Stimulated activated CD8-positive, alpha-beta memory T cell treated with anti-CD3 and anti-CD28 coated beads, Interleukin-4, amount 100 ng/mL, for 4 hours (primary cell): Measurements from ENCODE around the gene IFT27.

Experiments
- DNase-seq, 2 donors: peaks; one replicate each; pipeline ENCODE4 v3.0.0-alpha.2; 2020; ENCODE audit warnings: low read depth in 2 of 2, low spot score in 1 of 2

IFT27 gene

DNA sequence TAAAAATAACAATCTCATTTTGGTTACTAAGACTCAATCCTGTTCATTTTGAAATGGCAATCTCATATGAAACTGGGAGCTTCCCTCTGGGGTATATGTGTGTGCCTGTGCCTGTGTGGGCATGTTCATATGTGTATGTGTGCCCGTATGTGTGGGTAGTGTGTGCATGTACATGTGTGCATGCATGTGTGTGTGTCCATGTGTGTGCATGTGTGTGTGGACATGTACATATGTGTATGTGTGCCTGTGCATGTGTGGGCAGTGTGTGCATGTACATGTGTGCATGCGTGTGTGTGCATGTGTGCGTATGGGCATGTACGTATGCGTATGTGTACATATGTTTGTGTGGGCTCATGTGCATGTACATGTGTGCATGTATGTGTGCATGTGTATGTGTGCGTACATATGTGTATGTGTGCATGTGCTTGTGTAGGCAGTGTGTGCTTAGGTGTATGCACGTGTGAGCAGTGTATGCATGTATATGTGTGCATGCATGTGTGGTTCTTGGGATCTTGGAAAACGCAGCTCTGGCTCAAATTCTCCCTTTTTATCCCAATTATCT lies 47.9 kb downstream of the IFT27 start:
- DNase-seq: no peak

DNA sequence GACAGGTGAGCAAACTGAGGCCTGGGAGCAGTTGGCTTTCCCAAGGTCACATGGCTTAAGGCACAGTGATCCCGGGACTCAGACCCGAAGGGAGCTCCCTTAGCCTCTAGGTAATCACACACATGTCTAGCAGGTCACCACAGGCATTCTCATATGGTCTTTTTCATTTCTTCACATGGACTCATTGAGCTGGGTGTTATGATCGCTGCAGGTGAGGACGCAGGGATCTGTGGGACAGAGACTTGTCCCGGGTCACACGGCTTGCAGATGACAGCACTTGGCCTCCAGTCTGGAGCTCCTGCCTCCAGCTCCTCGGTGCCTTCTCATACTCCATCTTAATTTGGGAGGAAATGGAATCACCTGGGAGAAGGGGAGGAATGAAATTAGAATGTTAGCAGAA lies 48.8 kb downstream of the IFT27 start:
- no peak for DNase-seq

DNA sequence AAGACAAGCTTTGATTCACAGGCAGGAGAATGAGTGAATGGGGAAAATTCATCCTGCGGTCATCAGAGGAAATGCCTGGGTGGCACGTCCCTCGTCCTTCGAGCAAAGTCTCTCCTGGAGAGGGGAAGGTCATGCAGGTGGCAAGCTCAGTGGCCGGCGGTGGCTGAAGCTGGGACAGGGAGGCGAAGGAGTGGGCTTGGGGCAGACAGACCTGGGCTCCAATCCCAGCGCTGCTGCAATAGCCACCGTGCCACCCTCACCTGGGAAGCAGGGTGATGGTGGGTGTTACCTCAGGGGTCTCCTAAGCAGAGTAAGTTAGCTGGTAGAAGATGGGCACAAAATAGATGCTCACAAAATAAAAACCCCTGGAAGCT lies 49.9 kb downstream of the IFT27 start:
- no peak for DNase-seq

DNA sequence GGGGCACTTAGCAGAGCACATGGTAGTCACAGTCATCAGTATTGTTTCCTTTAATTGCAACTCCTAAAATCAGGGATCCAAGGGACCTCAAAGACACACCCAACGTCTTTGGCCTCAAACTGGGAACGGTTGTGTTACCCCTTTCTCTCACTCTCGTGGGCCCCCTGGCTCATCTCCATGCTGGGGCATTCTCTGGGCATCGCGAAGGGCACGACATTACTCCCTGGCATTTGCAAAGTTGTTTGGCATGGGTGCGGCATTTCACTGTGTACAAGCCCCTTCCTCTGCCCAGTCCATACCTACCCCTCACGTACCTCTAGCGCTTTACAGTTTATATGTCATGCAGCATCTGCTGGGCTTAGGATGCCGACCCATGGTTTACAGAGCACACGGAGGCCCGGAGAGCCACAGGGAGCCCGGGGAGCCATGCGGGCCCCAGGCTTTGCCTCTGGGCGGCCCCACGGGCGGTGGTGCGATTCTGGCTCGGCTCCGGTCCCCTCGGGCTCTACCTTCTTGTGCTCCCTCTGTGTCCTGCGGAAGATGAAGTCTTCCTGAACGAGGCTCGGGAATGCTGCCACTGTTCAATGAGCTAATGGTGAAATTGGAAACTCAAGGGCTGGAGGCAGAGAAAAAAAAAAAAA lies 50.4 kb downstream of the IFT27 start:
- DNase-seq: no peak

- no peak for DNase-seq
Observed at GRCh38 chr22:36724836-36725235, 51.1 kb downstream of the IFT27 start.

DNA sequence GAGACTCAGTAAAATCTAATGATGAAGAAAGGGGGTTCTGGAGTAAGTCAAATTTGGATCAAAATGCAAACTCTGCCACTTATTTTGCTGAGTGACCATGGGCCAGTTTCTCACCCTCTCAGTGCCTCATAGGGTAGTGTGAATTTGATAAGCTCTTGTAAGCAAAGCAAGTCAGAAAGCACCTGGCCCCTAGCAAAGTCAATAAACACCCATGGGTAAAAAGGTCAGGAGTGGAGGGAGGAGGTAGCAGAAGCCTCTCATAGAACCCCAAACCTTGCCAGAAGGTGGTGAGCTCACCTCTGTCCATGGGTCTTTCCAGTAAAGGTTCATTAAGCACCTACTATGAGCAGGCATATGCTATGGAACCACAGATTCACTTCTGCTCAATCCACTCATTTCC lies 53.9 kb downstream of the IFT27 start:
- DNase-seq: no peak

DNA sequence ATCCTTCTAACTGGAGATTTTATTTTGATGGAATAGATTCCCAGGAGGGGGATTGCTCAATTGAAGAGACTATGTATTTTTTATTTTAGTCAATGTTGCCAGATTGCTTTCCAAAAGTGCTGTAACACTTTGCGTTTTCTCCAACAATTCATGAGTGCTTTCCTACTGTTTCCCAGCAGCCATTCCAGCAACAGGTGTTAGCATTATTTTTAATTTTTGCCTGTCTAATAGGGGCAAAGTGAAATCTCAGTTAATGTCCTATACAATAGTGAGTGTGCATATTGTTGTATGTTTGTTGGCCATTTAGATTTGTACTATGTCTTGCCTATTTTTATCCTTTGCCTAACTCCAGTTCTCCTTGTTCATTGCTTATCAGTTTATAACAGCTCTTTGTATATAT lies 60.3 kb downstream of the IFT27 start:
- no peak for DNase-seq

DNA sequence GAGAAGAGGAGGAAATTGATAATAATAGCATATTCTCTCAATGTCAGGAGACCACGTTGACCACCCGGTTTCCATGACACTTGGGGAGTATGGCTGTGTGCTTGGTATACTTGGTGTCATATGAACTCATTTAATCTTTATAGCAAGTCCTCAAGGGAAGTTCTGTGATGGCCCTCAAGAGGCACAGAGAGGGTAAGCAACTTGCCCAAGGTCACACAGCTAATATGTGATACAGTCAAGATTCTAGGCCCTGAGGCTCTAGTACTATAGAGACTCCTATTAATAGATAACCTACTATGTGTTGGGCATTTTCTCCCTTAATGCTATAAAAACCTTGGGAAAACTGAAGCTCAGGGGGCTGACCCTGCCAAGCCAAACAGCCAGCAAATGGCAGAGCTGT lies 61.8 kb downstream of the IFT27 start:
- no peak for DNase-seq

DNA sequence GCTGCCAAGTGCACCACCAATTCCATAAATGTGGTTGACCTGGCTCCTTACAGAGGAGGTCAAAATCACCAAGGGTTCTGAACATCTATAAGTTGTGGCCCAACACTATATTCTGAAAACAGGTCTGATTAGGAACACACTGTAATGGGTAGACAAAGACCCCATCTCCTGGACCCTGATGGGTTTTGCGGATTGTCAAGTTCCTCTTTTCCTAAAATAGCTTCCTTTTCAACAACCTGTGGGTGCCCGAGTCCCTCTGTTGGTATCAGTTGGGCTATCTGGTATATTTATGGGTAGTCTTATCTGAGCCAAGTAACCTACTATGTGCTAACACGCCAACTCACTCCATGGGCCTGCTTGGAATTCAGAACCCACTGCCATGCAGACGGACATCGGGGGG lies 62.5 kb downstream of the IFT27 start:
- no peak for DNase-seq
